C4-2B (cell line): ENCODE results near the gene GCH1.

Experiments
- H3K27ac ChIP-seq: fragments of 450-650 bp; 2 replicates; pipeline ENCODE4 v1.5.1; 2017
- ZFX ChIP-seq: fragments of 450-650 bp; IDR thresholded peaks from 2 replicates; pipeline ENCODE4 v1.6.1; 2017
- TF ChIP-seq, protein P1 (sequence below): fragments of 450-650 bp; conservative IDR thresholded peaks from 2 replicates; pipeline ENCODE4 v1.5.1; 2017; ENCODE audit warnings: mild to moderate bottlenecking

GCH1 gene

DNA sequence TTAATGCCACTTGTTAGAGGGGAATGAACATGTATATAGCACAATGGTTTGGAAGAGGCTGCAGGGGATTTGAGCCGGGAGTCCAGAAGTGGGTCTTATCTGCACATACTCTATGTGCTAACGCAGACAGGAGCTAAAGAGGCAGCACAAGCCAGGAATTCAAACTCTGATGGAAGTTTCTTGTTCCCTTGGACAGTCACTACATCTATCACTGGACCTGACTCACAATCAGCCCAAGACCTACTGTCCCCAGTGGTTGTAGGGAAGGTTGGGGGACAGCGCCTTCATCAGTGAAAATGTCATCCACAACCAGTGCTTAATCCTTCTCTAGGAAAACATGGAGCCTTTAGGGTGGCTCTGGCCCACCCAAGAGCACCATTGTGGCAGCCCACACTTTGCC is 107.8 kb downstream of the GCH1 start:
- no peak overlapping the region for H3K27ac ChIP-seq
- TF ChIP-seq, protein P1, sequence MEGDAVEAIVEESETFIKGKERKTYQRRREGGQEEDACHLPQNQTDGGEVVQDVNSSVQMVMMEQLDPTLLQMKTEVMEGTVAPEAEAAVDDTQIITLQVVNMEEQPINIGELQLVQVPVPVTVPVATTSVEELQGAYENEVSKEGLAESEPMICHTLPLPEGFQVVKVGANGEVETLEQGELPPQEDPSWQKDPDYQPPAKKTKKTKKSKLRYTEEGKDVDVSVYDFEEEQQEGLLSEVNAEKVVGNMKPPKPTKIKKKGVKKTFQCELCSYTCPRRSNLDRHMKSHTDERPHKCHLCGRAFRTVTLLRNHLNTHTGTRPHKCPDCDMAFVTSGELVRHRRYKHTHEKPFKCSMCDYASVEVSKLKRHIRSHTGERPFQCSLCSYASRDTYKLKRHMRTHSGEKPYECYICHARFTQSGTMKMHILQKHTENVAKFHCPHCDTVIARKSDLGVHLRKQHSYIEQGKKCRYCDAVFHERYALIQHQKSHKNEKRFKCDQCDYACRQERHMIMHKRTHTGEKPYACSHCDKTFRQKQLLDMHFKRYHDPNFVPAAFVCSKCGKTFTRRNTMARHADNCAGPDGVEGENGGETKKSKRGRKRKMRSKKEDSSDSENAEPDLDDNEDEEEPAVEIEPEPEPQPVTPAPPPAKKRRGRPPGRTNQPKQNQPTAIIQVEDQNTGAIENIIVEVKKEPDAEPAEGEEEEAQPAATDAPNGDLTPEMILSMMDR: no peak
- no peak for TF ChIP-seq ZFX

DNA sequence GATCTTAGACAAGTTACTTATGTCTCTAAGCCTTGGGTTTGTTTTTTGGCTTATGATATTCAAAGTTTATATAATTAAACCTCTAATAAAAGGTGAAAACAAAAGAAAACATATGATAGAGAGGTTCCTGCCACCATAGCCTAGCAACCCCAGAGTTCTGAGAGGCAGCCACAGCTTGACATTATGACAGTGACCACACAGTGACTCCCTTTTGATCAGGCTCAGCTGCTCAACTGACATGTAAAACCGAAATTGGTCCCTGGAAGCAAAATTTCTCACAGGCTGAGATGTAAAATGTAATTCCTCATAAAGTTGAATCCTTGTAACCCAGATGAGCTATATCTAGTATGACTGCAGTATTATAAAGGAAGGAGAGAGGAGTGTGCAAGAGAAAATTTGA is 108.5 kb downstream of the GCH1 start:
- TF ChIP-seq ZFX: no peak
- TF ChIP-seq, protein P1: no peak
- no peak overlapping the region for H3K27ac ChIP-seq

DNA sequence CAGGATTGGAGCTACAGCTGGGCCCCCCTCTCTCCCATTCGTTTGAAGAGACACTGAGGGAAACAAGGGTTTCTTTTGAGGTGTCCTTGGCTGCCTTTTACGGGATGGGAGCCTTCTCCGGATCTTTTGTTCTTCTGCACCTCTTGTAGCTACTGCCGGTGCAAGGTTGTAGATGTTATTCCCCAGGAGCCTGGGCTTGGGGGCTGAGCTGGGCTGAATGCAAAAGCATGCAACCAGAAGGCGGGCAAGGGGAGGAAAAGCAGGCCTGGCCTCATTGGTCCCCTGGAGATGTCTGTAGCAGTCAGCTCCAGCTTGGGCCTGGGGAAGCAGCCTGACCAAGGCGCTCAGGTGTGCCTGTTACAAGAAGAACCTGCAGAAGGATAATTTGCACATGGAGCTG is 110.3 kb downstream of the GCH1 start:
- TF ChIP-seq, protein P1: no peak
- no peak for TF ChIP-seq ZFX
- H3K27ac ChIP-seq: no peak overlapping the region
